Gastroesophageal sphincter (tissue), 4 donors: ENCODE results near the gene IL18R1. TPM values are rescaled to one million over a fixed set of nuclear protein-coding genes. Genes with fewer than 3 reads are reported as not detected.

ENCODE experiments used
- small RNA-seq, 4 donors: library from RNA; depleted of rRNA; stranded (forward); fragments of <200 nt; gene quantifications; one replicate each; pipeline ENCODE3, GENCODE V24; 2016
- total RNA-seq, 4 donors: library from RNA; depleted of rRNA; stranded (reverse); fragments of >200 nt; gene quantifications; one replicate each; pipeline ENCODE4 v1.1.0, GENCODE V29; 2016

The IL18R1 gene
- total RNA-seq, 4 donors from 2014 or later, result 2.1 to 14.9 (median 5.0) TPM

Small RNAs within 50 kb of the gene (small RNA-seq; reads per million reads assigned to genes)
- 0 reads per million in 4 donors for gene MIR4772

Other genes with a start within 250 kb of the IL18R1 start
- gene IL1R1, start 213.1 kb upstream of the IL18R1 start, total RNA-seq, result 100 to 1,000 TPM in 1 of 4 donors, 10 to 100 TPM in 3; 51.1 to 141 (median 70.9) TPM
- gene IL1RL2, start 168.8 kb upstream of the IL18R1 start, total RNA-seq, result under 1 TPM in 3 of 4 donors, not detected in 1; 0.40 to 0.87 (median 0.47) TPM
- 10 to 100 TPM in 1 of 4 donors, 1 to 10 TPM in 3; 7.1 to 22.6 (median 8.1) TPM for gene IL1RL1, start 44.2 kb upstream of the IL18R1 start, total RNA-seq
- 1 to 10 TPM in 1 of 4 donors, under 1 TPM in 2, not detected in 1; 0.47 to 5.0 (median 0.89) TPM for gene IL18RAP, start 67.4 kb downstream of the IL18R1 start, total RNA-seq
- under 1 TPM in 1 of 4 donors, not detected in 3; 0.22 TPM for gene SLC9A4, start 117.4 kb downstream of the IL18R1 start, total RNA-seq